Effector memory CD8-positive, alpha-beta T cell (primary cell): Measurements from ENCODE around the gene DPP6.

ENCODE experiments used
- ATAC-seq: fragments of 150-1000 bp; cut with Tn5 transposase; replicated peaks from 2 replicates; pipeline ENCODE4 v1.10.0; 2021; ENCODE audit warnings: mild to moderate bottlenecking, moderate library complexity
- DNase-seq, 3 experiments: peaks; one replicate each; pipeline ENCODE4 v3.0.0; 2021
- H3K27ac Mint-ChIP-seq, 2 donors: one replicate each; pipeline ENCODE4 v1.8.0; 2022; ENCODE audit warnings: mild to moderate bottlenecking in 2 of 2, mixed read lengths in 2 of 2, moderate library complexity in 2 of 2
- H3K27me3 Mint-ChIP-seq, 2 donors: one replicate each; pipeline ENCODE4 v1.8.0; 2022; ENCODE audit warnings: mixed read lengths in 2 of 2
- H3K36me3 Mint-ChIP-seq: one replicate; pipeline ENCODE4 v1.8.0; 2022; ENCODE audit warnings: mild to moderate bottlenecking, moderate library complexity, mixed read lengths; ENCODE audit not compliant: insufficient read depth
- H3K4me1 Mint-ChIP-seq, 2 donors: one replicate each; pipeline ENCODE4 v1.8.0; 2022; ENCODE audit warnings: low read depth in 2 of 2, mixed read lengths in 2 of 2
- H3K4me3 Mint-ChIP-seq, 2 donors: one replicate each; pipeline ENCODE4 v1.8.0; 2022; ENCODE audit warnings: mild to moderate bottlenecking in 2 of 2, mixed read lengths in 2 of 2, moderate library complexity in 2 of 2
- H3K9me3 Mint-ChIP-seq, 2 donors: one replicate each; pipeline ENCODE4 v1.8.0; 2022; ENCODE audit warnings: mixed read lengths in 2 of 2

Gene DPP6

DNA sequence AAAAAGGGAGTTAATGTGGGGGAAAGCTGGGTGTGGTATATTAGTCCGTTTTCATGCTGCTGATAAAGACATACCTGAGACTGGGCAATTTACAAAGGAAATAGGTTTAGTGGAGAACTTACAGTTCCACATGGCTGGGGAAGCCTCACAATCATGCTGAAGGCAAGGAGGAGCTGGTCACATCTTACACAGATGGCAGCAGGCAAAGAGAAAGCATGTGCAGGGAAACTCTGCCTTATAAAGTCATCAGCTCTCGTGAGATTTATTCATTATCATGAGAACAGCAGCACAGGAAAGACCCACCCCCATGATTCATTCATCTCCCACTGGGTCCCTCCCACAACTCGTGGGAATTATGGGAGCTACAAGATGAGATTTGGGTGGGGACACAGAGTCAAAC is 836.5 kb downstream of the DPP6 start:
- Mint-ChIP-seq H3K27ac (no peak overlapping the region), H3K4me1 (no peaks in the 10 kb centered on the region), H3K9me3 (no peaks in the 10 kb centered on the region), H3K36me3 (peaks cover 2% of the 10 kb centered on the region), H3K27me3 (peaks cover 0 to 25% of the 10 kb centered on the region in 2 donors), H3K4me3 (no peak overlapping the region)
- ATAC-seq (no peak), DNase-seq (no peak)

GRCh38 chr7:154892459-154892858 is 840.3 kb downstream of the DPP6 start:
- Mint-ChIP-seq H3K9me3 (no peaks in the 10 kb centered on the region), H3K4me1 (no peaks in the 10 kb centered on the region), H3K27me3 (peaks cover 0 to 40% of the 10 kb centered on the region in 2 donors), H3K36me3 (peaks cover 2% of the 10 kb centered on the region), H3K27ac (no peak overlapping the region), H3K4me3 (no peak overlapping the region)
- DNase-seq (no peak), ATAC-seq (no peak)

- Mint-ChIP-seq H3K27me3 (peaks cover 0 to 36% of the 10 kb centered on the region in 2 donors), H3K27ac (no peak overlapping the region), H3K4me3 (no peak overlapping the region), H3K36me3 (no peaks in the 10 kb centered on the region), H3K9me3 (no peaks in the 10 kb centered on the region), H3K4me1 (no peaks in the 10 kb centered on the region)
- DNase-seq (no peak), ATAC-seq (no peak)
These were observed 843.9 kb downstream of the DPP6 start for GRCh38 chr7:154896076-154896475.

- H3K4me1 Mint-ChIP-seq, result no peaks in the 10 kb centered on the region
- ATAC-seq (no peak), DNase-seq (no peak)
- no peak overlapping the region for H3K4me3 Mint-ChIP-seq
- no peak overlapping the region for H3K27ac Mint-ChIP-seq
- H3K36me3 Mint-ChIP-seq, result no peaks in the 10 kb centered on the region
- H3K9me3 Mint-ChIP-seq, result no peaks in the 10 kb centered on the region
- H3K27me3 Mint-ChIP-seq, result peaks cover 0 to 40% of the 10 kb centered on the region in 2 donors
These were observed 847.0 kb downstream of the DPP6 start for GRCh38 chr7:154898973-154899855.

GRCh38 chr7:154899862-154900261 is 847.7 kb downstream of the DPP6 start:
- no peaks in the 10 kb centered on the region for H3K4me1 Mint-ChIP-seq
- H3K4me3 Mint-ChIP-seq, result no peak overlapping the region
- peaks cover 0 to 47% of the 10 kb centered on the region in 2 donors for H3K27me3 Mint-ChIP-seq
- no peak for ATAC-seq
- no peaks in the 10 kb centered on the region for H3K36me3 Mint-ChIP-seq
- H3K27ac Mint-ChIP-seq, result no peak overlapping the region
- H3K9me3 Mint-ChIP-seq, result no peaks in the 10 kb centered on the region
- DNase-seq, result no peak

GRCh38 chr7:154902600-154903082 is 850.4 kb downstream of the DPP6 start:
- Mint-ChIP-seq H3K4me1 (peaks cover 0 to under 1% of the 10 kb centered on the region in 2 donors), H3K27me3 (peaks cover 0 to 50% of the 10 kb centered on the region in 2 donors), H3K36me3 (no peaks in the 10 kb centered on the region), H3K27ac (no peak overlapping the region), H3K4me3 (no peak overlapping the region), H3K9me3 (no peaks in the 10 kb centered on the region)
- no peak for DNase-seq
- ATAC-seq, result no peak

DNA sequence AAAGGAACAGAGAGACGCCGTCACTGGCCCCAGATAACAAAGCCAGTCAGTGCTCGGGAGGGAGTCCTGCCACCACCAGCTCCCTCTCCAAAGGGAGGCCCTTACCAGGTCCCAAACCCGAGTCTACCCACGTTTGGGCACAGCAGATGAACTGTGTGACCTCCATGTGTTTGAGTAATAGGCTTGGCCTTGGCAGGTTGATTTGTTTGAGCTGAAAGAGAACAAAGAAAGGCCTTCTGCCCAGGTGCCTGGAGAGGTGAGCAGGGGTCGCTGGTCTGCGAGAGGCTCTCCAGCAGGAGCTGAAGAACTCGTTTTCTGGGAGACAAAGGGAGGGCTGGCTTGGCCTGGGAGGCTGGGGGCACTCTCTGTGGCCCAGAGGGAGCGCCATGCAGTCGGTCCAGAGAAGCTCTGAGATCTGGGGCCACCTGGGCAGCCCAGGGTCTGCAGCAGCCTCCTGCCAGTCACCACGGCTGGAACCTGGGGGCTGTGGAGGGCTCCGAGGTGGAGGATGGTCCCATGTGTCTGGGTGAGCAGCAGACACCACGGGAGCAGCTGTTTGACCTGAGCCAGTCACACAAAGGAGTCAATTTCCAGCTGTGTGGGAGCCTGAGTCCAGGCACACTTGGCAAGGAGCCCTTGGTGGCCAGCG is 851.0 kb downstream of the DPP6 start:
- Mint-ChIP-seq H3K27me3 (peaks cover 4 to 50% of the 10 kb centered on the region in 2 donors), H3K36me3 (no peaks in the 10 kb centered on the region), H3K9me3 (no peaks in the 10 kb centered on the region), H3K27ac (no peak overlapping the region), H3K4me3 (no peak overlapping the region), H3K4me1 (peaks cover 4 to 6% of the 10 kb centered on the region in 2 donors)
- ATAC-seq (no peak), DNase-seq (no peak)

DNA sequence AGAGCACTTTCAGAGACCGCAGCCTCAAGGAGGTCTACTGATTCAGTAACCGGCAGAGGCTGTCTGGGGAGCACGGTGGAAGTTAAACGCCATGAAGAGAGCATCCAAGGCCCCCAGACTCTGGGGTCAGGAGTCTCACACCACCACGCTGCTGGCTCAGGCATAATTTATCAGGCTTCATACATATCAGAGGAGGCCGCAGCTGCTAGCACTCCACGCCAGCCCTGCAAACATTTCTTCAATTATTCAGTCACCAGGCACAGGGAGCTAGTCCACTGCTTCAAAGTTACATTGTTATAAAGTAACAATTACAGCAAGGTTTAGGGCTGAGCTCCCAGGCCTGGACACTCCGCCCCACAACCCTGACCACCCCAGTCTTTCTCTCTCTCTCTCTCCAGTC is 852.9 kb downstream of the DPP6 start:
- Mint-ChIP-seq H3K27me3 (peaks cover 17 to 59% of the 10 kb centered on the region in 2 donors), H3K36me3 (no peaks in the 10 kb centered on the region), H3K9me3 (no peaks in the 10 kb centered on the region), H3K4me1 (peaks cover 4 to 7% of the 10 kb centered on the region in 2 donors), H3K4me3 (no peak overlapping the region), H3K27ac (no peak overlapping the region)
- ATAC-seq, result no peak
- no peak for DNase-seq

DNA sequence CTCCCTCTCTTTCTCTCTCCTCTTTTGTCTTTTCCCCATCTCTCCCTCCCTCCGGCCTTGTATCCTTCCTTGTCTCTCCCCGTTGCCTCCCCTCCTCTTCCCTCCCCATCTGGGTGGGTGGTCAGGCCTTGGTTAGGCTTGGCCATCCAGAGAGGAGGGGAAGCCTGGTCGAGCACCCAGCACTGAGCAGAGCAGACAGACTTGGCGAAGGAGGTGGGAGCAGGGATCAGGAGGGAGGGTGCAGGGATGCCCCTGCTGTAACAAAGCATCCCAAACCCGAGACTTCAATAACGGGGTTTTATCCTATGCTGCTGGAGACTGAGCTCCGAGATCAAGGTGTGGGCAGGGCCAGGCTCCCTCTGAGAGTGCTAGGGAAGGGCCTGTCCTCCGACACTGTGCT is 853.4 kb downstream of the DPP6 start:
- Mint-ChIP-seq H3K36me3 (no peaks in the 10 kb centered on the region), H3K4me1 (peaks cover 4 to 7% of the 10 kb centered on the region in 2 donors), H3K27me3 (peaks cover 17 to 59% of the 10 kb centered on the region in 2 donors), H3K4me3 (no peak overlapping the region), H3K9me3 (no peaks in the 10 kb centered on the region), H3K27ac (no peak overlapping the region)
- no peak for DNase-seq
- ATAC-seq, result no peak

GRCh38 chr7:154906201-154906600 is 854.0 kb downstream of the DPP6 start:
- DNase-seq (no peak), ATAC-seq (no peak)
- no peaks in the 10 kb centered on the region for H3K9me3 Mint-ChIP-seq
- peaks cover 21 to 59% of the 10 kb centered on the region in 2 donors for H3K27me3 Mint-ChIP-seq
- H3K4me1 Mint-ChIP-seq, result peaks cover 4 to 7% of the 10 kb centered on the region in 2 donors
- no peak overlapping the region for H3K27ac Mint-ChIP-seq
- no peak overlapping the region for H3K4me3 Mint-ChIP-seq
- no peaks in the 10 kb centered on the region for H3K36me3 Mint-ChIP-seq

DNA sequence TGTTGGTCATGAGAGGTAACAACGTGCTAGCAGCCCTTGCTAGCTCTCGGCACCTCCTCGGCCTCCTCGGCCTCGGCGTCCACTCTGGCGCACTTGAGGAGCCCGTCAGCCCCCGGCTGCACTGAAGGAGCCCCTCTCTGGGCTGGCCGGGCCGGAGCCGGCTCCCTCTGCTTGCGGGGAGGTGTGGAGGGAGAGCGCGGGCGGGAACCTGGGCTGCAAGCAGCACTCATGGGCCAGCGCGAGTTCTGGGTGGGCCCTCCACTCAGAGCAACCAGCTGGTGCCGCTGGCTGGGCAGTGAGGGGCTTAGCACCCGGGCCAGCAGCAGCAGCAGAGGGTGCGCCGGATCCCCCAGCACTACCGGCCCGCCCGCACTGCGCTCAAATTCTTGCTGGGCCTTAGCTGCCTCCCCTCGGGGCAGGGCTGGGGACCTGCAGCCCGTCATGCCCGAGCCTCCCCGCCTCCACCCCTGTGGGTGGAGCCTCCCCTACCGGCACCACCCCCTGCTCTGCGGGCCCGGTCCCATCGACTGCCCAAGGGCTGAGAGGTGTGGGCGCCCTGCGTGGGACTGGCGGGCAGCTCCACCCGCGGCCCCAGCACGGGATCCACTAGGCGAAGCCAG is 854.6 kb downstream of the DPP6 start:
- Mint-ChIP-seq H3K36me3 (no peaks in the 10 kb centered on the region), H3K27ac (no peak overlapping the region), H3K9me3 (peaks cover 0 to 2% of the 10 kb centered on the region in 2 donors), H3K27me3 (peaks cover 25 to 59% of the 10 kb centered on the region in 2 donors), H3K4me3 (no peak overlapping the region), H3K4me1 (peaks cover 4 to 7% of the 10 kb centered on the region in 2 donors)
- DNase-seq (no peak), ATAC-seq (no peak)

GRCh38 chr7:154907651-154908620 is 855.7 kb downstream of the DPP6 start:
- Mint-ChIP-seq H3K27ac (peak overlapping the region; percentile 83 to 87), H3K27me3 (peaks cover 25 to 52% of the 10 kb centered on the region in 2 donors), H3K4me1 (peaks cover 4 to 7% of the 10 kb centered on the region in 2 donors), H3K9me3 (peaks cover 0 to 2% of the 10 kb centered on the region in 2 donors), H3K36me3 (no peaks in the 10 kb centered on the region), H3K4me3 (peak overlapping the region; percentile 58 to 63)
- no peak for ATAC-seq
- DNase-seq, result no peak
